Fibroblast of lung (primary cell): ENCODE measurements around the gene IL12A. TPM values are rescaled to one million over a fixed set of nuclear protein-coding genes. Genes with fewer than 3 reads are reported as not detected.

Experiments
- DNase-seq, 2 donors: peaks; one replicate each; pipeline versions ENCODE4 v3.0.0 to v3.0.0-alpha.2; 2010; ENCODE audit warnings: low read depth in 2 of 2
- H2AFZ ChIP-seq: 2 replicates; pipeline ENCODE4 v1.5.1; 2012; ENCODE audit warnings: low read length, control low read depth, inconsistent platforms
- H3K27ac ChIP-seq: 2 replicates; pipeline ENCODE4 v1.5.1; 2011; ENCODE audit warnings: low read length, control low read depth; ENCODE audit not compliant: insufficient read depth
- H3K27me3 ChIP-seq: 2 replicates; pipeline ENCODE4 v1.5.1; 2011; ENCODE audit warnings: mild to moderate bottlenecking, low read length; ENCODE audit not compliant: control insufficient read depth, insufficient read depth
- H3K36me3 ChIP-seq: 2 replicates; pipeline ENCODE4 v1.5.1; 2011; ENCODE audit warnings: low read length; ENCODE audit not compliant: control insufficient read depth, insufficient read depth
- H3K4me1 ChIP-seq: 2 replicates; pipeline ENCODE4 v1.5.1; 2011; ENCODE audit warnings: low read length; ENCODE audit not compliant: control insufficient read depth, insufficient read depth; ENCODE audit errors: extremely low read depth
- H3K4me2 ChIP-seq: 2 replicates; pipeline ENCODE4 v1.5.1; 2011; ENCODE audit warnings: low read length, control low read depth; ENCODE audit not compliant: insufficient read depth; ENCODE audit errors: extremely low read depth
- H3K4me3 ChIP-seq, 4 experiments: fragments of 200-600 bp in 1 of 4; sonication (generic) in 1 of 4; replicated peaks in 1 of 4; 2 replicates each; pipeline ENCODE4 v1.5.1; 2011 to 2016; ENCODE audit warnings: low read length in 4 of 4, low read depth in 3 of 4, mild to moderate bottlenecking in 3 of 4, control low read depth in 2 of 4, inconsistent platforms in 1 of 4, mixed read lengths in 1 of 4; ENCODE audit not compliant: insufficient read depth in 1 of 4; ENCODE audit errors: control extremely low read depth in 1 of 4
- H3K79me2 ChIP-seq: 2 replicates; pipeline ENCODE4 v1.5.1; 2012; ENCODE audit warnings: mild to moderate bottlenecking, low read length, inconsistent platforms; ENCODE audit not compliant: control insufficient read depth, insufficient read depth
- H3K9ac ChIP-seq: 2 replicates; pipeline ENCODE4 v1.5.1; 2011; ENCODE audit warnings: mild to moderate bottlenecking, low read length, control low read depth; ENCODE audit not compliant: insufficient read depth
- H3K9me3 ChIP-seq: 2 replicates; pipeline ENCODE4 v1.5.1; 2012; ENCODE audit warnings: low read depth, low read length; ENCODE audit not compliant: control insufficient read depth, insufficient read depth
- H4K20me1 ChIP-seq: 2 replicates; pipeline ENCODE4 v1.5.1; 2011; ENCODE audit warnings: low read length; ENCODE audit not compliant: control insufficient read depth, insufficient read depth; ENCODE audit errors: extremely low read depth
- CTCF ChIP-seq, 2 donors: IDR thresholded peaks in 1 of 2; conservative IDR thresholded peaks in 1 of 2; 1 replicate in 1 of 2; 2 replicates in 1 of 2; pipeline ENCODE4 v1.5.1; 2011 to 2012; ENCODE audit warnings: low read length in 2 of 2, control low read depth in 1 of 2, inconsistent platforms in 1 of 2, low read depth in 1 of 2, mild to moderate bottlenecking in 1 of 2
- EZH2 ChIP-seq: IDR thresholded peaks from 2 replicates; pipeline ENCODE4 v1.5.1; 2012; ENCODE audit warnings: low read length, control low read depth, mild to moderate bottlenecking; ENCODE audit errors: missing control alignments
- polyA minus RNA-seq: library from RNA; depleted of rRNA, polyadenylated mRNA; stranded (reverse); fragments of >200 nt; gene quantifications from 2 replicates; pipeline ENCODE4 v1.2.3, GENCODE V29; 2011; ENCODE audit warnings: low replicate concordance
- polyA plus RNA-seq, 2 donors: library from polyadenylated mRNA; depleted of rRNA in 1 of 2; stranded (reverse) in 1 of 2; unstranded in 1 of 2; fragments of >200 nt; gene quantifications; 2 replicates each; pipeline ENCODE4 v1.2.1, GENCODE V29; 2011 to 2012; ENCODE audit warnings: missing spikeins in 1 of 2
- total RNA-seq: library from RNA; depleted of rRNA; stranded (reverse); fragments of >200 nt; gene quantifications from 2 replicates; pipeline ENCODE4 v1.2.1, GENCODE V29; 2014

The IL12A gene
- total RNA-seq: 27.2 and 72.5 TPM in 2 replicates
- polyA plus RNA-seq: 5.5 and 7.1 TPM in 2 replicates
- polyA plus RNA-seq (2012): 4.4 and 6.8 TPM in 2 replicates
- polyA minus RNA-seq: 1.5 and 1.9 TPM in 2 replicates

- no peaks in the 10 kb centered on the region for H3K9me3 ChIP-seq
- peaks cover 15% of the 10 kb centered on the region for H3K4me1 ChIP-seq
- H3K36me3 ChIP-seq: peaks cover 1% of the 10 kb centered on the region
- H3K27me3 ChIP-seq: no peaks in the 10 kb centered on the region
- H3K79me2 ChIP-seq: peaks cover 5% of the 10 kb centered on the region
- TF ChIP-seq CTCF (conservative IDR thresholded peaks at IDR 0.05 in 1 of 2, IDR thresholded peaks at IDR 0.05 in 1 of 2; ENCODE audit: low read depth in 1 of 2, low read length in 2 of 2) (peak; percentile 87 to 88), EZH2 (no peak)
- H3K27ac ChIP-seq: peak within 1 kb of the TSS; percentile 56
- H4K20me1 ChIP-seq: no peaks in the 10 kb centered on the region
- H3K4me3 ChIP-seq: peak within 1 kb of the TSS; percentile 56 to 89 (median 70)
- H2AFZ ChIP-seq: peak within 1 kb of the TSS; percentile 86
- H3K4me2 ChIP-seq: peak within 1 kb of the TSS; percentile 87
- peak; percentile 62 to 75 for DNase-seq
- peak within 1 kb of the TSS; percentile 72 for H3K9ac ChIP-seq
Measured at GRCh38 chr3:159988617-159989271, at the start of gene IL12A. IL12A (plus strand) TSS chr3:159988835.

GRCh38 chr3:159941038-159942000, 47.3 kb upstream of the IL12A start:
- Histone ChIP-seq H3K4me1 (peaks cover 6% of the 10 kb centered on the region), H3K4me3 (no peak overlapping the region), H4K20me1 (no peaks in the 10 kb centered on the region), H3K36me3 (no peaks in the 10 kb centered on the region), H3K27me3 (no peaks in the 10 kb centered on the region), H3K79me2 (no peaks in the 10 kb centered on the region), H3K4me2 (no peak overlapping the region), H3K27ac (no peak overlapping the region), H3K9me3 (no peaks in the 10 kb centered on the region), H3K9ac (no peak overlapping the region), H2AFZ (no peak overlapping the region)
- DNase-seq: peak in 1 of 2 donors; percentile 23
- TF ChIP-seq CTCF (conservative IDR thresholded peaks at IDR 0.05 in 1 of 2, IDR thresholded peaks at IDR 0.05 in 1 of 2; ENCODE audit: low read depth in 1 of 2, low read length in 2 of 2) (no peak), EZH2 (no peak)

GRCh38 chr3:159944781-159945180, 43.9 kb upstream of the IL12A start:
- H3K4me1 ChIP-seq: peaks cover 16% of the 10 kb centered on the region
- TF ChIP-seq EZH2: no peak
- no peak for TF ChIP-seq CTCF (conservative IDR thresholded peaks at IDR 0.05 in 1 of 2, IDR thresholded peaks at IDR 0.05 in 1 of 2; ENCODE audit: low read depth in 1 of 2, low read length in 2 of 2)
- H2AFZ ChIP-seq: no peak overlapping the region
- no peaks in the 10 kb centered on the region for H3K27me3 ChIP-seq
- no peak overlapping the region for H3K4me2 ChIP-seq
- H3K36me3 ChIP-seq: no peaks in the 10 kb centered on the region
- H3K9me3 ChIP-seq: no peaks in the 10 kb centered on the region
- no peak for DNase-seq
- H3K9ac ChIP-seq: no peak overlapping the region
- no peaks in the 10 kb centered on the region for H4K20me1 ChIP-seq
- no peaks in the 10 kb centered on the region for H3K79me2 ChIP-seq
- H3K27ac ChIP-seq: no peak overlapping the region
- no peak overlapping the region for H3K4me3 ChIP-seq
